ENCODE measurements around the gene OR2V2.
"Not testable (repeated sequence)": the region's sequence is repeated elsewhere in the genome, so short reads cannot be mapped to it uniquely, and the experiment has no call there.

OR2V2 gene

GRCh38 chr5:181176254-181176952 lies 29.0 kb downstream of the OR2V2 start:
- H3K4me1 ChIP-seq: no peaks in the 10 kb centered on the region
- H3K4me3 ChIP-seq (ENCODE audit: low read depth, low read length): no peak overlapping the region
- H3K9me3 ChIP-seq: no peaks in the 10 kb centered on the region
- TF ChIP-seq CTCF (IDR thresholded peaks at IDR 0.05; ENCODE audit: low read depth, low read length): no peak
- no peaks in the 10 kb centered on the region for H3K36me3 ChIP-seq
- no peaks in the 10 kb centered on the region for H3K27me3 ChIP-seq
- DNase-seq: no peak

GRCh38 chr5:181177559-181177958 lies 30.2 kb downstream of the OR2V2 start:
- not testable (repeated sequence) for DNase-seq; H3K4me1 ChIP-seq; H3K36me3 ChIP-seq; H3K27me3 ChIP-seq; H3K9me3 ChIP-seq; H3K4me3 ChIP-seq (ENCODE audit: low read depth, low read length)

- TF ChIP-seq CTCF (IDR thresholded peaks at IDR 0.05; ENCODE audit: low read depth, low read length): peak; percentile 85
- no peaks in the 10 kb centered on the region for H3K9me3 ChIP-seq
- no peaks in the 10 kb centered on the region for H3K36me3 ChIP-seq
- H3K27me3 ChIP-seq: no peaks in the 10 kb centered on the region
- no peak overlapping the region for H3K4me3 ChIP-seq (ENCODE audit: low read depth, low read length)
- peak; percentile 81 for DNase-seq
- H3K4me1 ChIP-seq: peaks cover 5% of the 10 kb centered on the region; the same call in 1 of the 2 replicates
Observed at GRCh38 chr5:181181650-181182565, 34.5 kb downstream of the OR2V2 start.

GRCh38 chr5:181182651-181183050 lies 35.3 kb downstream of the OR2V2 start:
- Histone ChIP-seq H3K36me3 (no peaks in the 10 kb centered on the region), H3K4me3 (ENCODE audit: low read depth, low read length) (no peak overlapping the region), H3K9me3 (no peaks in the 10 kb centered on the region), H3K4me1 (peaks cover 5% of the 10 kb centered on the region; the same call in 1 of the 2 replicates), H3K27me3 (no peaks in the 10 kb centered on the region)
- TF ChIP-seq CTCF (IDR thresholded peaks at IDR 0.05; ENCODE audit: low read depth, low read length): no peak
- DNase-seq: no peak

- no peak for DNase-seq
- Histone ChIP-seq H3K36me3 (no peaks in the 10 kb centered on the region), H3K9me3 (no peaks in the 10 kb centered on the region), H3K4me1 (peaks cover 5% of the 10 kb centered on the region; the same call in 1 of the 2 replicates), H3K4me3 (ENCODE audit: low read depth, low read length) (no peak overlapping the region), H3K27me3 (no peaks in the 10 kb centered on the region)
- no peak for TF ChIP-seq CTCF (IDR thresholded peaks at IDR 0.05; ENCODE audit: low read depth, low read length)
Observed at GRCh38 chr5:181184845-181185216, 37.4 kb downstream of the OR2V2 start.

GRCh38 chr5:181185560-181185959 lies 38.2 kb downstream of the OR2V2 start:
- Histone ChIP-seq H3K9me3 (no peaks in the 10 kb centered on the region), H3K4me1 (peaks cover 5% of the 10 kb centered on the region; the same call in 1 of the 2 replicates), H3K4me3 (ENCODE audit: low read depth, low read length) (no peak overlapping the region), H3K36me3 (no peaks in the 10 kb centered on the region), H3K27me3 (no peaks in the 10 kb centered on the region)
- TF ChIP-seq CTCF (IDR thresholded peaks at IDR 0.05; ENCODE audit: low read depth, low read length): no peak
- DNase-seq: no peak

Measured in BE2C (cell line).